Measurements from ENCODE around the gene RABAC1.

RABAC1 gene

GRCh38 chr19:41912899-41913537 is 46.1 kb downstream of the RABAC1 start:
- Histone ChIP-seq H3K27ac (ENCODE audit: low read depth, low read length) (no peak overlapping the region), H3K36me3 (ENCODE audit: control insufficient read depth, insufficient read depth, low read length) (no peaks in the 10 kb centered on the region), H3K9ac (ENCODE audit: low read length) (no peak overlapping the region), H3K4me1 (ENCODE audit: control insufficient read depth, insufficient read depth, low read length) (no peaks in the 10 kb centered on the region), H3K27me3 (ENCODE audit: control insufficient read depth, insufficient read depth, low read length) (peaks cover 52% of the 10 kb centered on the region), H3K4me3 (ENCODE audit: low read length) (no peak overlapping the region)

- Histone ChIP-seq H3K9ac (ENCODE audit: low read length) (no peak overlapping the region), H3K4me3 (ENCODE audit: low read length) (no peak overlapping the region), H3K36me3 (ENCODE audit: control insufficient read depth, insufficient read depth, low read length) (peaks cover under 1% of the 10 kb centered on the region), H3K27ac (ENCODE audit: low read depth, low read length) (no peak overlapping the region), H3K4me1 (ENCODE audit: control insufficient read depth, insufficient read depth, low read length) (no peaks in the 10 kb centered on the region), H3K27me3 (ENCODE audit: control insufficient read depth, insufficient read depth, low read length) (peaks cover 46% of the 10 kb centered on the region)
Observed at GRCh38 chr19:41911889-41912731, 47.0 kb downstream of the RABAC1 start.

GRCh38 chr19:41910992-41911888 is 47.9 kb downstream of the RABAC1 start:
- peaks cover 6% of the 10 kb centered on the region for H3K36me3 ChIP-seq (ENCODE audit: control insufficient read depth, insufficient read depth, low read length)
- H3K27me3 ChIP-seq (ENCODE audit: control insufficient read depth, insufficient read depth, low read length) = peaks cover 39% of the 10 kb centered on the region
- no peak overlapping the region for H3K9ac ChIP-seq (ENCODE audit: low read length)
- no peaks in the 10 kb centered on the region for H3K4me1 ChIP-seq (ENCODE audit: control insufficient read depth, insufficient read depth, low read length)
- H3K4me3 ChIP-seq (ENCODE audit: low read length) = no peak overlapping the region
- H3K27ac ChIP-seq (ENCODE audit: low read depth, low read length) = no peak overlapping the region

GRCh38 chr19:41910240-41910991 is 48.7 kb downstream of the RABAC1 start:
- no peak overlapping the region for H3K4me3 ChIP-seq (ENCODE audit: low read length)
- H3K36me3 ChIP-seq (ENCODE audit: control insufficient read depth, insufficient read depth, low read length) = peaks cover 13% of the 10 kb centered on the region
- peaks cover 32% of the 10 kb centered on the region for H3K27me3 ChIP-seq (ENCODE audit: control insufficient read depth, insufficient read depth, low read length)
- H3K27ac ChIP-seq (ENCODE audit: low read depth, low read length) = no peak overlapping the region
- no peaks in the 10 kb centered on the region for H3K4me1 ChIP-seq (ENCODE audit: control insufficient read depth, insufficient read depth, low read length)
- no peak overlapping the region for H3K9ac ChIP-seq (ENCODE audit: low read length)

GRCh38 chr19:41909706-41910105 is 49.4 kb downstream of the RABAC1 start:
- H3K36me3 ChIP-seq (ENCODE audit: control insufficient read depth, insufficient read depth, low read length) = peaks cover 19% of the 10 kb centered on the region
- no peak overlapping the region for H3K9ac ChIP-seq (ENCODE audit: low read length)
- H3K4me3 ChIP-seq (ENCODE audit: low read length) = no peak overlapping the region
- no peak overlapping the region for H3K27ac ChIP-seq (ENCODE audit: low read depth, low read length)
- H3K4me1 ChIP-seq (ENCODE audit: control insufficient read depth, insufficient read depth, low read length) = no peaks in the 10 kb centered on the region
- peaks cover 29% of the 10 kb centered on the region for H3K27me3 ChIP-seq (ENCODE audit: control insufficient read depth, insufficient read depth, low read length)

- Histone ChIP-seq H3K36me3 (ENCODE audit: control insufficient read depth, insufficient read depth, low read length) (peaks cover 25% of the 10 kb centered on the region), H3K27ac (ENCODE audit: low read depth, low read length) (no peak overlapping the region), H3K4me1 (ENCODE audit: control insufficient read depth, insufficient read depth, low read length) (no peaks in the 10 kb centered on the region), H3K9ac (ENCODE audit: low read length) (no peak overlapping the region), H3K27me3 (ENCODE audit: control insufficient read depth, insufficient read depth, low read length) (peaks cover 24% of the 10 kb centered on the region), H3K4me3 (ENCODE audit: low read length) (no peak overlapping the region)
Observed at GRCh38 chr19:41908724-41909464, 50.2 kb downstream of the RABAC1 start.

GRCh38 chr19:41907994-41908615 is 51.0 kb downstream of the RABAC1 start:
- no peak overlapping the region for H3K4me3 ChIP-seq (ENCODE audit: low read length)
- H3K27me3 ChIP-seq (ENCODE audit: control insufficient read depth, insufficient read depth, low read length) = peaks cover 19% of the 10 kb centered on the region
- H3K9ac ChIP-seq (ENCODE audit: low read length) = no peak overlapping the region
- peaks cover 33% of the 10 kb centered on the region for H3K36me3 ChIP-seq (ENCODE audit: control insufficient read depth, insufficient read depth, low read length)
- H3K4me1 ChIP-seq (ENCODE audit: control insufficient read depth, insufficient read depth, low read length) = no peaks in the 10 kb centered on the region
- no peak overlapping the region for H3K27ac ChIP-seq (ENCODE audit: low read depth, low read length)

GRCh38 chr19:41906916-41907680 is 52.0 kb downstream of the RABAC1 start:
- peaks cover 12% of the 10 kb centered on the region for H3K27me3 ChIP-seq (ENCODE audit: control insufficient read depth, insufficient read depth, low read length)
- no peak overlapping the region for H3K27ac ChIP-seq (ENCODE audit: low read depth, low read length)
- H3K4me3 ChIP-seq (ENCODE audit: low read length) = no peak overlapping the region
- H3K9ac ChIP-seq (ENCODE audit: low read length) = no peak overlapping the region
- no peaks in the 10 kb centered on the region for H3K4me1 ChIP-seq (ENCODE audit: control insufficient read depth, insufficient read depth, low read length)
- H3K36me3 ChIP-seq (ENCODE audit: control insufficient read depth, insufficient read depth, low read length) = peaks cover 40% of the 10 kb centered on the region

Data from rectal smooth muscle tissue (tissue), 1 donor.